ENCODE measurements around the gene MAP2K2. TPM values are rescaled to one million over a fixed set of nuclear protein-coding genes. Genes with fewer than 3 reads are reported as not detected.

Gene MAP2K2
- total RNA-seq, 1 donor from 2014 or later = 155 TPM

- no peaks in the 10 kb centered on the region for H3K4me1 ChIP-seq
- H3K36me3 ChIP-seq = peaks cover 44 to 50% of the 10 kb centered on the region in 2 donors
- no peak for TF ChIP-seq CTCF (IDR thresholded peaks at IDR 0.05)
- no peak overlapping the region for H3K27ac ChIP-seq
- H3K27me3 ChIP-seq = no peaks in the 10 kb centered on the region
- intact Hi-C loops (cut with DNase I) = no loop called here
- H3K9me3 ChIP-seq = no peaks in the 10 kb centered on the region
- no peak overlapping the region for H3K4me3 ChIP-seq
- no peak for DNase-seq (ENCODE audit: low spot score in 2 of 2)
Observed at GRCh38 chr19:4089400-4089908, 34.5 kb downstream of the MAP2K2 start.

- no peak for DNase-seq (ENCODE audit: low spot score in 2 of 2)
- no peak overlapping the region for H3K27ac ChIP-seq
- H3K36me3 ChIP-seq = peaks cover 39 to 45% of the 10 kb centered on the region in 2 donors
- no peaks in the 10 kb centered on the region for H3K4me1 ChIP-seq
- H3K4me3 ChIP-seq = no peak overlapping the region
- no peak for TF ChIP-seq CTCF (IDR thresholded peaks at IDR 0.05)
- no peaks in the 10 kb centered on the region for H3K9me3 ChIP-seq
- intact Hi-C loops (cut with DNase I) = no loop called here
- no peaks in the 10 kb centered on the region for H3K27me3 ChIP-seq
Observed at GRCh38 chr19:4088975-4089374, 34.9 kb downstream of the MAP2K2 start.

GRCh38 chr19:4087787-4088679 lies 35.9 kb downstream of the MAP2K2 start:
- TF ChIP-seq CTCF (IDR thresholded peaks at IDR 0.05) = no peak
- no peaks in the 10 kb centered on the region for H3K9me3 ChIP-seq
- no peaks in the 10 kb centered on the region for H3K4me1 ChIP-seq
- H3K27ac ChIP-seq = no peak overlapping the region
- intact Hi-C loops (cut with DNase I) = no loop called here
- H3K27me3 ChIP-seq = no peaks in the 10 kb centered on the region
- no peak overlapping the region for H3K4me3 ChIP-seq
- no peak for DNase-seq (ENCODE audit: low spot score in 2 of 2)
- H3K36me3 ChIP-seq = peaks cover 30 to 36% of the 10 kb centered on the region in 2 donors

- no peak overlapping the region for H3K4me3 ChIP-seq
- no peak for TF ChIP-seq CTCF (IDR thresholded peaks at IDR 0.05)
- no peaks in the 10 kb centered on the region for H3K4me1 ChIP-seq
- no peak overlapping the region for H3K27ac ChIP-seq
- H3K9me3 ChIP-seq = no peaks in the 10 kb centered on the region
- intact Hi-C loops (cut with DNase I) = no loop called here
- peaks cover 17 to 20% of the 10 kb centered on the region in 2 donors for H3K36me3 ChIP-seq
- no peaks in the 10 kb centered on the region for H3K27me3 ChIP-seq
- DNase-seq (ENCODE audit: low spot score in 2 of 2) = no peak
Observed at GRCh38 chr19:4086411-4086867, 37.5 kb downstream of the MAP2K2 start.

- H3K9me3 ChIP-seq = no peaks in the 10 kb centered on the region
- no peak overlapping the region for H3K27ac ChIP-seq
- intact Hi-C loops (cut with DNase I) = no loop called here
- H3K4me1 ChIP-seq = no peaks in the 10 kb centered on the region
- no peak for TF ChIP-seq CTCF (IDR thresholded peaks at IDR 0.05)
- no peaks in the 10 kb centered on the region for H3K27me3 ChIP-seq
- no peak overlapping the region for H3K4me3 ChIP-seq
- no peak for DNase-seq (ENCODE audit: low spot score in 2 of 2)
- H3K36me3 ChIP-seq = peaks cover 4 to 6% of the 10 kb centered on the region in 2 donors
Observed at GRCh38 chr19:4084547-4084877, 39.4 kb downstream of the MAP2K2 start.
